ENCODE data around the gene NEUROD2. TPM values are rescaled to one million over a fixed set of nuclear protein-coding genes. Genes with fewer than 3 reads are reported as not detected.

Gene NEUROD2
- total and polyA plus RNA-seq, 2 of the 13 experiments (the other 11 are each of a cell fraction or from before 2014, with no cell fraction given) = not detected

DNA sequence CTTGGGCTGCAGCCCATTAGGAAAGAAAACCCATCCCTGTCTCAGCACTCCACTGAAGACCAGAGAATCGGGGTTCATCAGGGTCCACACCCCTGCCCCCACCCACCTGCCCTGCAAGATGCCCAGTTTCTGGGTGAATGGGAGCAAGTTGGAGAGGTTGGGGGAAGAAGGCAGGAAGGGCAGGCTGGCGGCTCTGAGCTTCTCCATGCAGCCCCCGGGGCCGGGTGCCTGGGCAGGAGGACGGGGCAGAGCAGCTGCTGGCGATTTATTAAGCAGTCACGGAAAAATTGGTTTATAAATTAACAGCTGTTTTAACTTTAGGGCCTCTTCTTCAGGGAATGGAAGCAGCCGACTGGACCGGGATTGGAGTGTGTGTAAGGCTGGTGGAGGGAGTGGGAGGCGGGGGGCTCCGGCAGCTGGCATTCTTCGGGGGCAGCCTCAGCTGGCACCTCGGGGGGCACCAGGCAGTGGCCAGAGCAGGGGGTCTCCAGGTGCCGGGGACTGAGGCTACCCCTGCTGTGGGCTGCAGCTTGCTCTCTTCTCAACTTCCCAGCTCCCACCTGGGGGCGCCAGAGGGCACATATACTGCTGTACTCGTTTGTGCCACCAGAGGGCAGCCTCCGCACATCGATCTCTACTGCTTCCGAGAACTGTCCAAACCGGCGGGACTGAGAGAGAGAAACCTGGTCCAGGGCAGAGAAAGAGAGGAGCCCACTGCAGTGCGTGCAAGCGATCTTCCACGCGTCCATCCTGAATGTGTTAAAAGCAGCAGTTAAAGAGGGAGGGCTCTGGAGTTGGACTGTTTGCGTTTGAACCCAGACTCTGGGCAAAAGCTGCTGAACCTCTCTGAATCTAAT lies 14.0 kb upstream of the NEUROD2 start (continued):
- TF ChIP-seq, protein P1, sequence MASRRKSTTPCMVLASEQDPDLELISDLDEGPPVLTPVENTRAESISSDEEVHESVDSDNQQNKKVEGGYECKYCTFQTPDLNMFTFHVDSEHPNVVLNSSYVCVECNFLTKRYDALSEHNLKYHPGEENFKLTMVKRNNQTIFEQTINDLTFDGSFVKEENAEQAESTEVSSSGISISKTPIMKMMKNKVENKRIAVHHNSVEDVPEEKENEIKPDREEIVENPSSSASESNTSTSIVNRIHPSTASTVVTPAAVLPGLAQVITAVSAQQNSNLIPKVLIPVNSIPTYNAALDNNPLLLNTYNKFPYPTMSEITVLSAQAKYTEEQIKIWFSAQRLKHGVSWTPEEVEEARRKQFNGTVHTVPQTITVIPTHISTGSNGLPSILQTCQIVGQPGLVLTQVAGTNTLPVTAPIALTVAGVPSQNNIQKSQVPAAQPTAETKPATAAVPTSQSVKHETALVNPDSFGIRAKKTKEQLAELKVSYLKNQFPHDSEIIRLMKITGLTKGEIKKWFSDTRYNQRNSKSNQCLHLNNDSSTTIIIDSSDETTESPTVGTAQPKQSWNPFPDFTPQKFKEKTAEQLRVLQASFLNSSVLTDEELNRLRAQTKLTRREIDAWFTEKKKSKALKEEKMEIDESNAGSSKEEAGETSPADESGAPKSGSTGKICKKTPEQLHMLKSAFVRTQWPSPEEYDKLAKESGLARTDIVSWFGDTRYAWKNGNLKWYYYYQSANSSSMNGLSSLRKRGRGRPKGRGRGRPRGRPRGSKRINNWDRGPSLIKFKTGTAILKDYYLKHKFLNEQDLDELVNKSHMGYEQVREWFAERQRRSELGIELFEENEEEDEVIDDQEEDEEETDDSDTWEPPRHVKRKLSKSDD (CRISPR knock-in tag; IDR thresholded peaks at IDR 0.05; ENCODE audit: low read depth) = 0 out of 2 replicates have a peak, but pooled peaks have one; percentile 38
- TF ChIP-seq ZNF263 (CRISPR knock-in tag; IDR thresholded peaks at IDR 0.05) (peak; percentile 50; the same call in 1 of the 2 replicates), KLF16 (CRISPR knock-in tag; IDR thresholded peaks at IDR 0.05) (peak in 1 of 2 experiments; percentile 89; a peak in 2 of 4 replicates), KMT2B (CRISPR knock-in tag; IDR thresholded peaks at IDR 0.05) (peak; percentile 41; the same call in 1 of the 2 replicates), ELF4 (CRISPR knock-in tag; IDR thresholded peaks at IDR 0.05; ENCODE audit: borderline replicate concordance) (no peak), ZMYM4 (CRISPR knock-in tag; IDR thresholded peaks at IDR 0.05) (peak; percentile 61), MYNN (CRISPR knock-in tag; IDR thresholded peaks at IDR 0.05; ENCODE audit: low read depth) (0 out of 2 replicates have a peak, but pooled peaks have one; percentile 56), ZBTB7A (CRISPR knock-in tag; IDR thresholded peaks at IDR 0.05) (peak; percentile 55; the same call in 1 of the 2 replicates), ZNF34 (CRISPR knock-in tag; IDR thresholded peaks at IDR 0.05; ENCODE audit: borderline replicate concordance) (no peak)
- TF ChIP-seq, protein P2, sequence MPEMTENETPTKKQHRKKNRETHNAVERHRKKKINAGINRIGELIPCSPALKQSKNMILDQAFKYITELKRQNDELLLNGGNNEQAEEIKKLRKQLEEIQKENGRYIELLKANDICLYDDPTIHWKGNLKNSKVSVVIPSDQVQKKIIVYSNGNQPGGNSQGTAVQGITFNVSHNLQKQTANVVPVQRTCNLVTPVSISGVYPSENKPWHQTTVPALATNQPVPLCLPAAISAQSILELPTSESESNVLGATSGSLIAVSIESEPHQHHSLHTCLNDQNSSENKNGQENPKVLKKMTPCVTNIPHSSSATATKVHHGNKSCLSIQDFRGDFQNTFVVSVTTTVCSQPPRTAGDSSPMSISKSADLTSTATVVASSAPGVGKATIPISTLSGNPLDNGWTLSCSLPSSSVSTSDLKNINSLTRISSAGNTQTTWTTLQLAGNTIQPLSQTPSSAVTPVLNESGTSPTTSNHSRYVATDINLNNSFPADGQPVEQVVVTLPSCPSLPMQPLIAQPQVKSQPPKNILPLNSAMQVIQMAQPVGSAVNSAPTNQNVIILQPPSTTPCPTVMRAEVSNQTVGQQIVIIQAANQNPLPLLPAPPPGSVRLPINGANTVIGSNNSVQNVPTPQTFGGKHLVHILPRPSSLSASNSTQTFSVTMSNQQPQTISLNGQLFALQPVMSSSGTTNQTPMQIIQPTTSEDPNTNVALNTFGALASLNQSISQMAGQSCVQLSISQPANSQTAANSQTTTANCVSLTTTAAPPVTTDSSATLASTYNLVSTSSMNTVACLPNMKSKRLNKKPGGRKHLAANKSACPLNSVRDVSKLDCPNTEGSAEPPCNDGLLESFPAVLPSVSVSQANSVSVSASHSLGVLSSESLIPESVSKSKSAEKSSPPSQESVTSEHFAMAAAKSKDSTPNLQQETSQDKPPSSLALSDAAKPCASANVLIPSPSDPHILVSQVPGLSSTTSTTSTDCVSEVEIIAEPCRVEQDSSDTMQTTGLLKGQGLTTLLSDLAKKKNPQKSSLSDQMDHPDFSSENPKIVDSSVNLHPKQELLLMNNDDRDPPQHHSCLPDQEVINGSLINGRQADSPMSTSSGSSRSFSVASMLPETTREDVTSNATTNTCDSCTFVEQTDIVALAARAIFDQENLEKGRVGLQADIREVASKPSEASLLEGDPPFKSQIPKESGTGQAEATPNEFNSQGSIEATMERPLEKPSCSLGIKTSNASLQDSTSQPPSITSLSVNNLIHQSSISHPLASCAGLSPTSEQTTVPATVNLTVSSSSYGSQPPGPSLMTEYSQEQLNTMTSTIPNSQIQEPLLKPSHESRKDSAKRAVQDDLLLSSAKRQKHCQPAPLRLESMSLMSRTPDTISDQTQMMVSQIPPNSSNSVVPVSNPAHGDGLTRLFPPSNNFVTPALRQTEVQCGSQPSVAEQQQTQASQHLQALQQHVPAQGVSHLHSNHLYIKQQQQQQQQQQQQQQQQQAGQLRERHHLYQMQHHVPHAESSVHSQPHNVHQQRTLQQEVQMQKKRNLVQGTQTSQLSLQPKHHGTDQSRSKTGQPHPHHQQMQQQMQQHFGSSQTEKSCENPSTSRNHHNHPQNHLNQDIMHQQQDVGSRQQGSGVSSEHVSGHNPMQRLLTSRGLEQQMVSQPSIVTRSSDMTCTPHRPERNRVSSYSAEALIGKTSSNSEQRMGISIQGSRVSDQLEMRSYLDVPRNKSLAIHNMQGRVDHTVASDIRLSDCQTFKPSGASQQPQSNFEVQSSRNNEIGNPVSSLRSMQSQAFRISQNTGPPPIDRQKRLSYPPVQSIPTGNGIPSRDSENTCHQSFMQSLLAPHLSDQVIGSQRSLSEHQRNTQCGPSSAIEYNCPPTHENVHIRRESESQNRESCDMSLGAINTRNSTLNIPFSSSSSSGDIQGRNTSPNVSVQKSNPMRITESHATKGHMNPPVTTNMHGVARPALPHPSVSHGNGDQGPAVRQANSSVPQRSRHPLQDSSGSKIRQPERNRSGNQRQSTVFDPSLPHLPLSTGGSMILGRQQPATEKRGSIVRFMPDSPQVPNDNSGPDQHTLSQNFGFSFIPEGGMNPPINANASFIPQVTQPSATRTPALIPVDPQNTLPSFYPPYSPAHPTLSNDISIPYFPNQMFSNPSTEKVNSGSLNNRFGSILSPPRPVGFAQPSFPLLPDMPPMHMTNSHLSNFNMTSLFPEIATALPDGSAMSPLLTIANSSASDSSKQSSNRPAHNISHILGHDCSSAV (CRISPR knock-in tag; IDR thresholded peaks at IDR 0.05; ENCODE audit: borderline replicate concordance) = no peak
- TF ChIP-seq, protein P3, sequence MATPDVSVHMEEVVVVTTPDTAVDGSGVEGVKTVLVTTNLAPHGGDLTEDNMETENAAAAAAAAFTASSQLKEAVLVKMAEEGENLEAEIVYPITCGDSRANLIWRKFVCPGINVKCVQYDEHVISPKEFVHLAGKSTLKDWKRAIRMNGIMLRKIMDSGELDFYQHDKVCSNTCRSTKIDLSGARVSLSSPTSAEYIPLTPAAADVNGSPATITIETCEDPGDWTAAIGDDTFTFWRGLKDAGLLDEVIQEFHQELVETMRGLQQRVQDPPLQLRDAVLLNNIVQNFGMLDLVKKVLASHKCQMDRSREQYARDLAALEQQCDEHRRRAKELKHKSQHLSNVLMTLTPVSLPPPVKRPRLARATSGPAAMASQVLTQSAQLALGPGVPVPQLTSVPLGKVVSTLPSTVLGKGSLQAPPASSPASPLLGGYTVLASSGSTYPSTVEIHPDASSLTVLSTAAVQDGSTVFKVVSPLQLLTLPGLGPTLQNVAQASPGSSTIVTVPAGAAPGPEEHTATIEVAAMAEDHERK (CRISPR knock-in tag; IDR thresholded peaks at IDR 0.05; ENCODE audit: low read depth) = 0 out of 2 replicates have a peak, but pooled peaks have one; percentile 28

All from HepG2 (cell line).